GM12801 (cell line): ENCODE measurements around the gene MXD1.

Experiments used
- TF ChIP-seq, protein P1 (sequence below): IDR thresholded peaks from one replicate; pipeline ENCODE4 v1.5.1; 2011; ENCODE audit warnings: control low read depth; ENCODE audit not compliant: insufficient read length; ENCODE audit errors: extremely low read depth

Gene MXD1

DNA sequence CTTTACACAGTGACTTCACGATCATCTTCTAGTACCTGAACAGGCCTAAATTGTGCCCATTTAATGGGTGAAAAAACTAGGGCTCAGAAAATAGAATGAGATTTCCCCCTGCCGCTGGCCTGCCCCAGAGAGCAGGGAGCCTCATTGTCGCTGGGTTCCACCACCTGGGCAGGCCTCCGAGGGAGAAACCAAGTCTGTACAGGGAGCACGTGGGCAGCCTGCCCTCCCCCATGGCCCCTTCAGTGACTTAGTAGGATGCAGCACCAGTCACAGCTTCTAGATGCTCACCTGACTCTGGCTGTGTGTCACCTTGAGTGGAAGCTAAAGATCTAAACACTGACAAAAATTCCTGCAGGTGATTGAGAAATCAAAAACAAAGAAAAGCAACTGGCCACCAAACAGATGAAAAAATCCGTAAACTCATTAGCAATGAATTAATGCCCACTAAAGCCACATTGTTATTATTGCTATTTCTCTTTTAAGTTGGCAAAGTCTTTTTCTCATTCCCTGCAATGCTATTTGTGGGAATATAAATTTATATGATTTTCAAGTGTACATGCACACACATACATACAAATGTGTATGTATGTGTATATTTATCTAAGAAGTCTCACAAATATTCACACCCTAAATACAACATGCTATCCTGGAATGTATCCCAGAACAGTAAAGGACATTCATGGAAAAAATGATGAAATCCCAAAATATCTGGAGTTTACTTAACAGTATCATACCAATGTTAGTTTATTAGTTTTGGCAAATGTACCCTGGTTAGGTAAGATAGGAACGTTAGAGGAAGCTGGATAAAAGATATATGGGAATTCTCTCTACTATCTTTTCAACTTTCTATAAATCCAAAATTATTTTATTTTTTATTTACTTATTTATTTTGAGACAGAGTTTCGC lies 65.2 kb downstream of the MXD1 start:
- TF ChIP-seq, protein P1, sequence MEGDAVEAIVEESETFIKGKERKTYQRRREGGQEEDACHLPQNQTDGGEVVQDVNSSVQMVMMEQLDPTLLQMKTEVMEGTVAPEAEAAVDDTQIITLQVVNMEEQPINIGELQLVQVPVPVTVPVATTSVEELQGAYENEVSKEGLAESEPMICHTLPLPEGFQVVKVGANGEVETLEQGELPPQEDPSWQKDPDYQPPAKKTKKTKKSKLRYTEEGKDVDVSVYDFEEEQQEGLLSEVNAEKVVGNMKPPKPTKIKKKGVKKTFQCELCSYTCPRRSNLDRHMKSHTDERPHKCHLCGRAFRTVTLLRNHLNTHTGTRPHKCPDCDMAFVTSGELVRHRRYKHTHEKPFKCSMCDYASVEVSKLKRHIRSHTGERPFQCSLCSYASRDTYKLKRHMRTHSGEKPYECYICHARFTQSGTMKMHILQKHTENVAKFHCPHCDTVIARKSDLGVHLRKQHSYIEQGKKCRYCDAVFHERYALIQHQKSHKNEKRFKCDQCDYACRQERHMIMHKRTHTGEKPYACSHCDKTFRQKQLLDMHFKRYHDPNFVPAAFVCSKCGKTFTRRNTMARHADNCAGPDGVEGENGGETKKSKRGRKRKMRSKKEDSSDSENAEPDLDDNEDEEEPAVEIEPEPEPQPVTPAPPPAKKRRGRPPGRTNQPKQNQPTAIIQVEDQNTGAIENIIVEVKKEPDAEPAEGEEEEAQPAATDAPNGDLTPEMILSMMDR = no peak

DNA sequence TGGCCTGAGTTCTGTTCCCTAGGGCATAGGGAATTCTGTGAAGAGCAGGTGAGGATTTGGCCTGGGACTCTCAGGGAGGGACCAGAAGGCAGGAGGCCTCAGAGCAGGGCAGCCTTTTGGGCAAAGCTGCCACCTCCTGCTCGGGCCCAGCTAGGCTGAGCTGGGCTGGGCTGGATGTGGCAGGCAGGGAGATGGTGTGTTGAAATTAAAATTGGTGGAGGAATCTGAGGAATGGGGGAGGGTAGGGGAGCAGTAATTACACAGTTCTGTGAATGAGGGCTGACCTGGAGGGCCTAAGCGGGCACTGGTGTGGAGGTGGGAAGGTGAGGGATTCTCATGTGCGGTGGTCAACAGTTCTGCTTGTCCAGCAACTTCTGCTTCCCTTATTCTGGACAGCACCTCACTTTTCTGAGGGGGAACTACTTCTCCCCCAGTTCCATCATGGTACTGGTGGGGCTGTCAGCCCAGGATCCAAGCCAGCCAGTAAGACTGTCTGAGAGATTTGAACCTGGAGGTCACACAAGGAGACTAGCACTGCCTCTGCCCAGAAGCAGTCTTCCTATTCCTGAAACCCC lies 68.6 kb downstream of the MXD1 start:
- TF ChIP-seq, protein P1 = no peak

DNA sequence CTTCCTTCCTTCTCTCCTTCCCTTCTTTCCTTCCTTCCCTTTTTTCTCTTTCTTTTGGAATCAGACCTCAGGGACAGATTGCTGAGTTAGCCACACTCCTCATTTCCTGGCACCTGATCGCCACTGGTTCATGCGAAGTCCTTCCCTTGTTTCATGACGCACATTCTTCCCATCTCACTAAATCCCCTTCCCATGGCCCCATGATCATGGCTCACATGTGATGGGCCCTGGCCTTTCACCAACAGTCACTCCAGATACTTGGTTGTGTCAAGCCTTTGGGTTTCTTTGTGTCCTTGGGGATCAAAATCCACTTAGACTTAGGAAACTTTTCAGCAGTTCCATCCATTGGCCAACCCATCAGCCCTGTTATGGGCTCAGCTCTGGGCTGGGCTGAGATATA lies 70.3 kb downstream of the MXD1 start:
- TF ChIP-seq, protein P1 = no peak

DNA sequence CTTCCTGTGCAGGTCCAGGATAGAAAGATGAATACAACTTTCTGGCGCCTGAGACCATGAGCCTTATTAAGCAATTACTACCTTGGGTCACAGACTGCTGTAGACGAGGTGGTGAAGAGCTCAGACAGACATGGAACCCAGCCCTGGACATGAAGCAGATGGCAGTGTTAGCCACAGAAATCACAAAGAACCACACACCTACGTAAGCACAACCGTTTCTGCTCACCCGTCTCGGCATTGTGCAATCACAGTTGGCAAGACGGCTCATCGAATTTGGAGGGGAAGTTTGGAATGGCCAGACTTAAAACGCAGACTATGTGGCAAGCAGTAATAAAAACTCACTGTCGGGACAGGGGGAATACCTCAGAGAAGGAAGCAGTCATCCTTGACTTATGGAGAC lies 70.8 kb downstream of the MXD1 start:
- TF ChIP-seq, protein P1 = no peak

DNA sequence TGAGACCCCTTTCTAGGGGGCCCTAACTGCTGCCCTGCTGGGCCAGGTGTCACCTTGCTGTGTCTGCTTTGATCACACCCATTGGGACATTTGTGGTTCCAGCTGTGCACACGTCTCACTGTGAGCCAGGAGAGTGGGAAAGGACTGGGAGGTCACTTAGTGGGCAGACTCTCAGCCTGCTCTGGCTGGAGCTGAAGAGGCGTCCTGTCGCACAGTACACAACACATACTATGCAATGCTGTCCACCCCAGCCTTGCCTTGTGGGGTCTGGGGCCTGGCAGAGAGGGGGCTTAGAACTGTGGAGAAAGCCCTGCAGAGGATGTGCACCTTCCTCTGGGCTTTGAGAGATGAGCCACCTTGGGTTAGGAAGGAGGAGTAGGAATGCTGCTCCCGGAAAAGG lies 71.8 kb downstream of the MXD1 start:
- TF ChIP-seq, protein P1 = no peak

DNA sequence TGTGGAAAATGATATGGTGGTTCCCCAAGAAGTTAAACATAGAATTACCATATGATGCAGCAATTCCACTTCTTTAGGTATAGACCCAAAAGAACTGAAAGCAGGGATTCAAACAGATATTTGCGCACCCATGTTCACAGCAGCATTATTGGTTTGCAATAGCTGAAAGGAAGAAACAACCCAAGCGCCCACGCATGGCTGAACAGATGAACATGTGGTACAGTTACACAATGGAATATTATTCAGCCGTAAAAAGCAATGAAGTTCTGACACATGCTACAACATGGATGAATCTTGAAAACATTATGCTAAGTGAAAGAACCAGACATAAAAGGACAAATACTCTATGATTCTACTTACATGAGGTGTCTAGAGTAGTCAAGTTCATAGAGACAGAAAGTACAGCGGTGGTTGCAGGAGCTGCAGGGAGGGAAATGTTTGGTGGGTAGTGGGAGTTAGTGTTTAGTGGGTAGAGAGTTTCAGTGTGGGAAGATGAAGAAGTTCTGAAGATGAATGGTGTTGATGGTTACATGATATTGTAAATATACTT lies 73.3 kb downstream of the MXD1 start:
- TF ChIP-seq, protein P1 = no peak

DNA sequence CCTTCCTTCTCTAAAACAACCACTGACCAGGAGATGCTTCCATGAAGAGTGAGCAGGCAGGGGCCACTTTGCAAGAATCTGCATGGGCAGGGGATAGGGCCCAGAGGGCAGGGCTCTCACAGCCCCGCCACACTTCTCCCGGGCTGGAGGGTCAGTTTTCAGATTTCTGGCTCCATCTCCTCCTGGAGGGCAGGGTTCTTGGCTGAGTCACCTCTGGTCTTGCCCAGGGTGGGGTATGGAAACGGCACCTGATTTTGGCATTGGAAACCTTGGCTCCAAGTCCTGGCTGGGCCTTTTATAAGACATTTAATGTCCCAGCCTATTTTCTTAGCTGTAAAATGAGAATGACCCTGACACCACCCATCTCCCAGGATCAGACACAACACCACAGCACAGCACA lies 74.1 kb downstream of the MXD1 start:
- TF ChIP-seq, protein P1 = no peak
